Activated CD8-positive, alpha-beta memory T cell treated with anti-CD3 and anti-CD28 coated beads, Interleukin-2, amount 50 U/mL, for 1 hour (primary cell): ENCODE results near the gene ADRB2.

ENCODE experiments used
- DNase-seq: peaks from one replicate; pipeline ENCODE4 v3.0.0-alpha.2; 2020; ENCODE audit errors: extremely low read depth

ADRB2 gene

GRCh38 chr5:148831590-148832565, 5.5 kb downstream of the ADRB2 start:
- no peak for DNase-seq

- DNase-seq, result no peak
Observed at GRCh38 chr5:148833122-148833521, 6.7 kb downstream of the ADRB2 start.

- DNase-seq, result no peak
Observed at GRCh38 chr5:148833925-148834324, 7.5 kb downstream of the ADRB2 start.

GRCh38 chr5:148834689-148835088, 8.3 kb downstream of the ADRB2 start:
- no peak for DNase-seq

- DNase-seq, result no peak
Observed at GRCh38 chr5:148836272-148837250, 10.2 kb downstream of the ADRB2 start.

GRCh38 chr5:148837383-148837782, 11.0 kb downstream of the ADRB2 start:
- DNase-seq, result no peak

- no peak for DNase-seq
Observed at GRCh38 chr5:148838357-148838756, 11.9 kb downstream of the ADRB2 start.

- no peak for DNase-seq
Observed at GRCh38 chr5:148839960-148840359, 13.5 kb downstream of the ADRB2 start.

GRCh38 chr5:148840531-148840930, 14.1 kb downstream of the ADRB2 start:
- no peak for DNase-seq

GRCh38 chr5:148841519-148841918, 15.1 kb downstream of the ADRB2 start:
- DNase-seq, result no peak

GRCh38 chr5:148842161-148842560, 15.8 kb downstream of the ADRB2 start:
- no peak for DNase-seq

GRCh38 chr5:148843510-148844318, 17.3 kb downstream of the ADRB2 start:
- DNase-seq, result no peak

GRCh38 chr5:148844433-148845280, 18.2 kb downstream of the ADRB2 start:
- no peak for DNase-seq

- no peak for DNase-seq
Observed at GRCh38 chr5:148846930-148847329, 20.5 kb downstream of the ADRB2 start.

GRCh38 chr5:148847456-148847855, 21.0 kb downstream of the ADRB2 start:
- no peak for DNase-seq

- no peak for DNase-seq
Observed at GRCh38 chr5:148848393-148849031, 22.1 kb downstream of the ADRB2 start.

- no peak for DNase-seq
Observed at GRCh38 chr5:148849461-148849860, 23.1 kb downstream of the ADRB2 start.

- no peak for DNase-seq
Observed at GRCh38 chr5:148850836-148851235, 24.4 kb downstream of the ADRB2 start.

- DNase-seq, result no peak
Observed at GRCh38 chr5:148853868-148854267, 27.5 kb downstream of the ADRB2 start.
